Hepatocyte (in vitro differentiated cells): ENCODE results near the gene ULK2. TPM values are rescaled to one million over a fixed set of nuclear protein-coding genes. Genes with fewer than 3 reads are reported as not detected.

Source experiments
- DNase-seq: peaks from one replicate; pipeline ENCODE4 v3.0.0-alpha.2; 2016; ENCODE audit warnings: low spot score
- H2AFZ ChIP-seq: fragments of 200-600 bp; sonication (generic); 2 replicates; pipeline ENCODE4 v1.6.0; 2016; ENCODE audit warnings: antibody characterized with exemption, mild to moderate bottlenecking
- H3K27ac ChIP-seq: fragments of 200-600 bp; sonication (generic); 2 replicates; pipeline ENCODE4 v1.5.1; 2016; ENCODE audit warnings: mild to moderate bottlenecking
- H3K27me3 ChIP-seq: fragments of 200-600 bp; sonication (generic); 2 replicates; pipeline ENCODE4 v1.6.1; 2016
- H3K36me3 ChIP-seq: fragments of 200-600 bp; sonication (generic); replicated peaks from 2 replicates; pipeline ENCODE4 v1.5.1; 2016; ENCODE audit warnings: low read depth; ENCODE audit not compliant: insufficient read depth
- H3K4me1 ChIP-seq: fragments of 200-600 bp; sonication (generic); 2 replicates; pipeline ENCODE4 v1.5.1; 2016; ENCODE audit warnings: mild to moderate bottlenecking, moderate library complexity; ENCODE audit not compliant: insufficient read depth
- H3K4me2 ChIP-seq: fragments of 200-600 bp; sonication (generic); 2 replicates; pipeline ENCODE4 v1.6.0; 2016
- H3K4me3 ChIP-seq: fragments of 200-600 bp; sonication (generic); 2 replicates; pipeline ENCODE4 v1.5.1; 2016; ENCODE audit warnings: mild to moderate bottlenecking
- H3K79me2 ChIP-seq: fragments of 200-600 bp; sonication (generic); 2 replicates; pipeline ENCODE4 v1.6.0; 2017; ENCODE audit warnings: mild to moderate bottlenecking
- H3K9me2 ChIP-seq: fragments of 200-600 bp; sonication (generic); replicated peaks from 2 replicates; pipeline ENCODE4 v1.6.0; 2017; ENCODE audit warnings: mild to moderate bottlenecking; ENCODE audit not compliant: insufficient read depth
- H3K9me3 ChIP-seq: fragments of 200-600 bp; sonication (generic); 2 replicates; pipeline ENCODE4 v1.5.1; 2016; ENCODE audit warnings: low read depth, mild to moderate bottlenecking
- H4K20me1 ChIP-seq: fragments of 200-600 bp; sonication (generic); 2 replicates; pipeline ENCODE4 v1.6.0; 2016; ENCODE audit warnings: mild to moderate bottlenecking; ENCODE audit not compliant: insufficient read depth, poor library complexity, severe bottlenecking
- EZH2 ChIP-seq: fragments of 200-600 bp; sonication (generic); IDR thresholded peaks from 2 replicates; pipeline ENCODE4 v1.6.1; 2016; ENCODE audit warnings: antibody characterized with exemption, mild to moderate bottlenecking, borderline replicate concordance
- EZH2phosphoT487 ChIP-seq: fragments of 200-600 bp; sonication (generic); IDR thresholded peaks from one replicate; pipeline ENCODE4 v1.6.1; 2018; ENCODE audit warnings: antibody characterized with exemption, mild to moderate bottlenecking, low read depth, moderate library complexity; ENCODE audit not compliant: unreplicated experiment, severe bottlenecking
- WGBS: methylation state at CpG from one replicate; pipeline ENCODE4 v1.1.6; 2016; ENCODE audit warnings: low lambda C conversion rate; ENCODE audit errors: missing lambda C conversion rate; 5-methylcytosine and 5-hydroxymethylcytosine counted together
- polyA plus RNA-seq: library from polyadenylated mRNA; unstranded; fragments of >200 nt; fragmentation: Nextera tagmentation; extraction: Ambion mirVana; gene quantifications from 2 replicates; pipeline ENCODE4 v1.2.1, GENCODE V29; 2016
- total RNA-seq: library from RNA; depleted of rRNA; stranded (reverse); fragments of >200 nt; gene quantifications from 2 replicates; pipeline ENCODE4 v1.2.3, GENCODE V29; 2014
- TF ChIP-seq, protein P1 (sequence below): fragments of 200-600 bp; sonication (generic); IDR thresholded peaks from 2 replicates; pipeline ENCODE4 v1.5.1; 2016; ENCODE audit warnings: antibody characterized with exemption, mild to moderate bottlenecking; ENCODE audit not compliant: poor library complexity

The ULK2 gene
- total and polyA plus RNA-seq, 2 experiments from 2014 or later = 10.6 to 18.0 TPM

DNA sequence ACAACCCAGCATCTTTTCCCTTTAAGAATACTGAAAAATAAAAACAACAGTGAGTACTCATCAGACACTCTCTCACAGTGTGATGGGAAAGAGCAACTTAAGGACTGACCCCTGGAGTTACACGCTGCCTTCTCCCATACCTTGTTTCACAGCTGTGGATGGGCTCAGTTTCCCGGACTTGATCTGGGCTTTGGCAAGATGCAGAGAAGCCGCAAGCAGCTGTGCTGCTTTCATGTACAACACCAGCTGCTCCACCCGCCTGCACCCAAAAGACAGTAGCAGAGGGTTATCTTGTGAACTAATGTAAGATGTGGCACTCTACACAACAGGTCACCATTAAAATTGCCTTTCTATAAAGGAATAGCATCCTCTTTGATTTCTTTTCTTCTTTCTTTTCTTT lies 86.9 kb downstream of the ULK2 start:
- no peak overlapping the region for H2AFZ ChIP-seq
- H3K4me2 ChIP-seq = no peak overlapping the region
- no peaks in the 10 kb centered on the region for H3K4me1 ChIP-seq
- H3K79me2 ChIP-seq = no peaks in the 10 kb centered on the region
- no peaks in the 10 kb centered on the region for H3K9me2 ChIP-seq
- DNase-seq = no peak
- no peaks in the 10 kb centered on the region for H3K27me3 ChIP-seq
- no peaks in the 10 kb centered on the region for H3K9me3 ChIP-seq
- no peaks in the 10 kb centered on the region for H4K20me1 ChIP-seq
- no peaks in the 10 kb centered on the region for H3K36me3 ChIP-seq
- TF ChIP-seq EZH2 (no peak), EZH2phosphoT487 (no peak)
- TF ChIP-seq, protein P1, sequence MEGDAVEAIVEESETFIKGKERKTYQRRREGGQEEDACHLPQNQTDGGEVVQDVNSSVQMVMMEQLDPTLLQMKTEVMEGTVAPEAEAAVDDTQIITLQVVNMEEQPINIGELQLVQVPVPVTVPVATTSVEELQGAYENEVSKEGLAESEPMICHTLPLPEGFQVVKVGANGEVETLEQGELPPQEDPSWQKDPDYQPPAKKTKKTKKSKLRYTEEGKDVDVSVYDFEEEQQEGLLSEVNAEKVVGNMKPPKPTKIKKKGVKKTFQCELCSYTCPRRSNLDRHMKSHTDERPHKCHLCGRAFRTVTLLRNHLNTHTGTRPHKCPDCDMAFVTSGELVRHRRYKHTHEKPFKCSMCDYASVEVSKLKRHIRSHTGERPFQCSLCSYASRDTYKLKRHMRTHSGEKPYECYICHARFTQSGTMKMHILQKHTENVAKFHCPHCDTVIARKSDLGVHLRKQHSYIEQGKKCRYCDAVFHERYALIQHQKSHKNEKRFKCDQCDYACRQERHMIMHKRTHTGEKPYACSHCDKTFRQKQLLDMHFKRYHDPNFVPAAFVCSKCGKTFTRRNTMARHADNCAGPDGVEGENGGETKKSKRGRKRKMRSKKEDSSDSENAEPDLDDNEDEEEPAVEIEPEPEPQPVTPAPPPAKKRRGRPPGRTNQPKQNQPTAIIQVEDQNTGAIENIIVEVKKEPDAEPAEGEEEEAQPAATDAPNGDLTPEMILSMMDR = no peak
- no peak overlapping the region for H3K27ac ChIP-seq
- H3K4me3 ChIP-seq = no peak overlapping the region
- 99% methylated on average over 4 of the region's 4 CpGs for WGBS

DNA sequence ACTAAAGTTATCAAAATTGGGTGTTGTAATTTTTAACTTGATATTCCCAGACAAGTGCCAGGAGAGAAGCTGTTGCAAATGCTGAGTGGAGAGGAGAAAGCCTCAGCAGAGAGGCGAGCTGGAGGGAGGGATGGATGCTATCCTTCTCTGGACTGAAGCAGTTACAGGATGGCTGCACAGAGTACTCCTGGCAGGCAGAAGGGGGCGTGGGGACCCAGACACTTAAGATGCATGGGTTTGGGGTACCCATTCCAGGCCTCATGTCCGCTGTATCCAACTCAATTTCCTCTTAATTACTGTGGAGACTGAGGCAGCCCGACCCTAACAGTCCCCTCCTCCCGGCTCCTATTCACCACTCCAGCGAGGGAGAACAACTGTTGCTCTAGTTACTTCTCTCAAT lies 94.2 kb downstream of the ULK2 start:
- no peak overlapping the region for H2AFZ ChIP-seq
- H3K9me3 ChIP-seq = no peaks in the 10 kb centered on the region
- no peaks in the 10 kb centered on the region for H4K20me1 ChIP-seq
- H3K79me2 ChIP-seq = no peaks in the 10 kb centered on the region
- H3K27ac ChIP-seq = no peak overlapping the region
- no peak overlapping the region for H3K4me3 ChIP-seq
- H3K4me2 ChIP-seq = no peak overlapping the region
- H3K9me2 ChIP-seq = no peaks in the 10 kb centered on the region
- H3K27me3 ChIP-seq = no peaks in the 10 kb centered on the region
- DNase-seq = no peak
- no peak for TF ChIP-seq EZH2phosphoT487
- TF ChIP-seq, protein P1 = no peak
- TF ChIP-seq EZH2 = no peak
- H3K36me3 ChIP-seq = no peaks in the 10 kb centered on the region
- peaks cover 3% of the 10 kb centered on the region for H3K4me1 ChIP-seq
- 90% methylated on average over 6 of the region's 6 CpGs for WGBS

DNA sequence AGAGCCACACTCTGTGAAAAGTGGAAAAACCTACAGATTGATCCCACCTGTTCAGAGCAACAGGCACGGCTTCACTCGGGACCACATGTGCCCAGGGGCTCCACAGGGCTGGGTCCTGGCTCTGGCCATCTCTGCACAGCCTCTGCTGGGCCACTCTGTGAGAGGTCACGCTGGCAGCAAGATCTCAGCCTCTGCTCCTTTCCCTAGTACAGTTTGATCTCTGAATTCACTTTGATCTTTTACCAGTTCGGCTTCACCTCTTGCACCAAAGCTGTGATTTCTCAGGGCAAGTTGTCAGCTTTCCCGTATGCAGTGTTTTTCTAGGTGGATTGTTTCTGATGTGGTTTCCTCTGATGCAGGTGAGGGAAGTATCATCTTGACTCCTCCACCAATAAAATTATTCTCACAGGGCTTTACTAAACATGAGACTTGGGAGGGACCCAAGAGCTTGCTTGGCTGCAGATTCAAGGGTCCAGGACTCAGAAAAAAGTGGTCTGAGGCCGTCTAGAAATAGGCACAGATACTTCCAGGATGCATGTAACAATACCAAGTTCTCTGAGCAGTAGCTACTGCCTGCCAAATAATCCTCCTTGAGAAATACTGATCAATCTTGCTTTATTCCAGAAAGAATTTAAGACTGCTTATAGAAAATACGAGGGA lies 95.6 kb downstream of the ULK2 start:
- Histone ChIP-seq H3K4me2 (no peak overlapping the region), H3K4me1 (peaks cover 3% of the 10 kb centered on the region), H2AFZ (no peak overlapping the region), H3K36me3 (no peaks in the 10 kb centered on the region), H3K9me3 (no peaks in the 10 kb centered on the region), H3K4me3 (no peak overlapping the region), H3K27me3 (no peaks in the 10 kb centered on the region), H3K27ac (no peak overlapping the region), H4K20me1 (no peaks in the 10 kb centered on the region), H3K79me2 (no peaks in the 10 kb centered on the region), H3K9me2 (no peaks in the 10 kb centered on the region)
- 76% methylated on average over 7 of the region's 7 CpGs for WGBS
- TF ChIP-seq, protein P1 = no peak
- TF ChIP-seq EZH2 (no peak), EZH2phosphoT487 (no peak)
- no peak for DNase-seq
